Endothelial cell of umbilical vein (primary cell): ENCODE results near the gene HCAR1. TPM values are rescaled to one million over a fixed set of nuclear protein-coding genes. Genes with fewer than 3 reads are reported as not detected.

Experiments
- BruUV-seq: library from RNA; stranded (reverse); fragments of 400-500 nt; replicated peaks from 2 replicates; lab custom pipeline; 2021; lab: Mats Ljungman, UMichigan
- CTCF ChIA-PET: fragments of 300-600, 350-600 bp; sonication (Branson Sonifier 250); formaldehyde crosslinking; loops from one replicate; lab custom pipeline; 2021; ENCODE audit warnings: antibody characterized with exemption, inconsistent platforms; lab: Charles Lee
- POLR2A ChIA-PET: fragments of 300-600, 350-600 bp; sonication (Branson Sonifier 250); formaldehyde crosslinking; loops from one replicate; lab custom pipeline; 2021; ENCODE audit warnings: antibody characterized with exemption, inconsistent platforms; lab: Charles Lee
- DNase-seq: peaks from one replicate; pipeline ENCODE4 v3.0.0-alpha.2; 2011; ENCODE audit warnings: low read depth, low spot score
- FAIRE-seq: peaks from 2 replicates; lab custom pipeline; 2011; peaks lifted over from hg19 to GRCh38; lab: Jason Lieb, UNC
- H2AFZ ChIP-seq: 2 replicates; pipeline ENCODE4 v1.6.0; 2012; ENCODE audit warnings: low read depth, low read length, control low read depth, inconsistent platforms
- H3K27ac ChIP-seq: 2 replicates; pipeline ENCODE4 v1.5.1; 2011; ENCODE audit warnings: low read depth, mild to moderate bottlenecking, control low read depth, low read length, moderate library complexity; ENCODE audit not compliant: insufficient read depth
- H3K27me3 ChIP-seq, 2 experiments: 2 replicates each; pipeline versions ENCODE4 v1.6.0 to v1.6.1; 2011; ENCODE audit warnings: low read length in 2 of 2, mixed read lengths in 1 of 2; ENCODE audit not compliant: control insufficient read depth in 2 of 2, insufficient read depth in 2 of 2
- H3K36me3 ChIP-seq, 2 experiments: 2 replicates in 1 of 2; 3 replicates in 1 of 2; pipeline ENCODE4 v1.5.1; 2011; ENCODE audit warnings: low read length in 2 of 2, mild to moderate bottlenecking in 1 of 2, moderate library complexity in 1 of 2; ENCODE audit not compliant: control insufficient read depth in 2 of 2, insufficient read depth in 2 of 2; ENCODE audit errors: extremely low read depth in 1 of 2
- H3K4me1 ChIP-seq: 3 replicates; pipeline ENCODE4 v1.5.1; 2011; ENCODE audit warnings: mild to moderate bottlenecking, low read length; ENCODE audit not compliant: control insufficient read depth, insufficient read depth; ENCODE audit errors: extremely low read depth
- H3K4me2 ChIP-seq: 2 replicates; pipeline ENCODE4 v1.6.1; 2011; ENCODE audit warnings: low read length, control low read depth, mixed read lengths; ENCODE audit not compliant: insufficient read depth
- H3K4me3 ChIP-seq, 3 experiments: fragments of 200-600 bp in 1 of 3; sonication (generic), shearing (Covaris generic) in 1 of 3; replicated peaks in 1 of 3; 2 replicates each; pipeline ENCODE4 v1.5.1; 2011 to 2016; ENCODE audit warnings: control low read depth in 3 of 3, low read length in 3 of 3, mild to moderate bottlenecking in 2 of 3, inconsistent platforms in 1 of 3, low read depth in 1 of 3, moderate library complexity in 1 of 3; ENCODE audit not compliant: insufficient read depth in 1 of 3
- H3K79me2 ChIP-seq: 2 replicates; pipeline ENCODE4 v1.6.0; 2012; ENCODE audit warnings: low read length, inconsistent platforms; ENCODE audit not compliant: control insufficient read depth, insufficient read depth
- H3K9ac ChIP-seq: replicated peaks from 2 replicates; pipeline ENCODE3; 2011; ENCODE audit warnings: low read length, control low read depth; ENCODE audit not compliant: insufficient read depth; ENCODE audit errors: extremely low read depth
- H3K9me1 ChIP-seq: replicated peaks from 3 replicates; pipeline ENCODE4 v1.6.0; 2011; ENCODE audit warnings: mild to moderate bottlenecking, low read length; ENCODE audit not compliant: control insufficient read depth, insufficient read depth; ENCODE audit errors: extremely low read depth
- H3K9me3 ChIP-seq: replicated peaks from 2 replicates; pipeline ENCODE4 v1.5.1; 2012; ENCODE audit warnings: low read length, inconsistent platforms; ENCODE audit not compliant: control insufficient read depth, insufficient read depth
- H4K20me1 ChIP-seq: replicated peaks from 2 replicates; pipeline ENCODE3; 2011; ENCODE audit warnings: mild to moderate bottlenecking, low read length; ENCODE audit not compliant: control insufficient read depth, insufficient read depth; ENCODE audit errors: extremely low read depth
- CTCF ChIP-seq, 2 donors: IDR thresholded peaks; 1 replicate in 1 of 2; 2 replicates in 1 of 2; pipeline ENCODE4 v1.5.1; 2011; ENCODE audit warnings: low read length in 2 of 2, mild to moderate bottlenecking in 2 of 2, moderate library complexity in 2 of 2, control low read depth in 1 of 2, inconsistent platforms in 1 of 2, low read depth in 1 of 2; ENCODE audit not compliant: insufficient read depth in 1 of 2; ENCODE audit errors: extremely low read depth in 1 of 2
- EZH2 ChIP-seq: IDR thresholded peaks from 2 replicates; pipeline ENCODE4 v1.6.1; 2012; ENCODE audit warnings: borderline replicate concordance, low read depth, mild to moderate bottlenecking, moderate library complexity, low read length, inconsistent platforms; ENCODE audit not compliant: severe bottlenecking
- FOS ChIP-seq: IDR thresholded peaks from 2 replicates; pipeline ENCODE4 v1.6.1; 2011; ENCODE audit warnings: mild to moderate bottlenecking, low read length, moderate library complexity, borderline replicate concordance; ENCODE audit not compliant: insufficient read depth
- GATA2 ChIP-seq: IDR thresholded peaks from 2 replicates; pipeline ENCODE4 v1.7.0; 2011; ENCODE audit warnings: low read depth, mild to moderate bottlenecking, moderate library complexity, mixed read lengths, low read length; ENCODE audit not compliant: insufficient read length, insufficient read depth
- JUN ChIP-seq: IDR thresholded peaks from 2 replicates; pipeline ENCODE4 v1.6.1; 2011; ENCODE audit warnings: borderline replicate concordance, low read depth; ENCODE audit not compliant: insufficient read length, insufficient read depth
- MAX ChIP-seq: IDR thresholded peaks from 2 replicates; pipeline ENCODE4 v1.6.1; 2011; ENCODE audit not compliant: insufficient read depth, insufficient read length
- MYC ChIP-seq: IDR thresholded peaks from one replicate; pipeline ENCODE4 v1.6.1; 2011; ENCODE audit warnings: mild to moderate bottlenecking, low read depth, low read length
- POLR2A ChIP-seq: IDR thresholded peaks from 2 replicates; pipeline ENCODE4 v1.6.1; 2012; ENCODE audit warnings: low read depth, mild to moderate bottlenecking, control low read depth, low read length
- POLR2AphosphoS5 ChIP-seq: IDR thresholded peaks from 2 replicates; pipeline ENCODE4 v1.6.1; 2012; ENCODE audit warnings: low read depth, mild to moderate bottlenecking, control low read depth, low read length, moderate library complexity; ENCODE audit not compliant: insufficient read depth
- dilution Hi-C: fragments of 300-500 bp; cut with MboI; formaldehyde crosslinking; loops from one replicate; pipeline ENCODE4 v1.15.0; 2019; ENCODE audit warnings: low sequenced_read_pairs; ENCODE audit not compliant: extremely low pct_ligation_motif_present
- intact Hi-C: fragments of 100-400 bp; cut with micrococcal nuclease; formaldehyde crosslinking; loops from one replicate; pipeline ENCODE4 v1.10.0; 2022
- polyA plus RNA-seq, 4 experiments: library from polyadenylated mRNA; depleted of rRNA in 3 of 4; stranded (reverse) in 3 of 4; unstranded in 1 of 4; fragments of >200 nt; gene quantifications; 2 replicates each; pipeline versions ENCODE4 v1.2.1 to v1.2.3, GENCODE V29; 2011 to 2012; ENCODE audit warnings: missing spikeins in 1 of 4
- total RNA-seq: library from RNA; stranded (reverse); gene quantifications from 2 replicates; pipeline ENCODE4 v1.2.3, GENCODE V29; 2021

The HCAR1 gene
- total and polyA plus RNA-seq, 2 donors (not counting 3 experiments of a cell fraction or from before 2014, with no cell fraction given), result 0.04 TPM; not detected in 1

- POLR2A ChIA-PET, result interaction anchor here (0.8 kb wide), 1 partner anchor 8 kb away, joined by 4 read pairs; no protein-coding TSS in a partner anchor
- no TSS peak for BruUV-seq
- Histone ChIP-seq H3K4me3 (no peak overlapping the region), H3K27ac (no peak overlapping the region), H3K27me3 (no peaks in the 10 kb centered on the region), H3K9me1 (no peaks in the 10 kb centered on the region), H3K79me2 (peaks cover 44% of the 10 kb centered on the region), H3K36me3 (peaks cover 5 to 31% of the 10 kb centered on the region in 2 experiments), H3K9me3 (no peaks in the 10 kb centered on the region), H3K4me2 (no peak overlapping the region), H3K4me1 (peaks cover 11% of the 10 kb centered on the region), H4K20me1 (no peaks in the 10 kb centered on the region), H2AFZ (no peak overlapping the region), H3K9ac (no peak overlapping the region)
- CTCF ChIA-PET, result no interaction called here
- FAIRE-seq (no peak), DNase-seq (no peak)
- dilution Hi-C loops (no loop called here), intact Hi-C loops (no loop called here)
- TF ChIP-seq EZH2 (no peak), MYC (no peak), MAX (no peak), FOS (no peak), GATA2 (no peak), POLR2A (no peak), CTCF (IDR thresholded peaks at IDR 0.05; ENCODE audit: extremely low read depth in 1 of 2, insufficient read depth in 1 of 2, low read depth in 1 of 2, low read length in 2 of 2) (no peak), POLR2AphosphoS5 (no peak), JUN (no peak)
Measured at GRCh38 chr12:122757568-122757967, 26.9 kb upstream of the HCAR1 start.
